Ovary (tissue), 3 donors: ENCODE results near the gene CCNQ.

Experiments used
- CTCF ChIP-seq, 3 donors: fragments of 450-650 bp in 2 of 3; fragments of 200-600 bp in 1 of 3; IDR thresholded peaks; one replicate each; pipeline versions ENCODE4 v1.5.1 to v1.8.0; 2016 to 2022; ENCODE audit warnings: antibody characterized with exemption in 3 of 3, mild to moderate bottlenecking in 1 of 3
- EP300 ChIP-seq: sonication (generic); formaldehyde crosslinking; IDR thresholded peaks from one replicate; pipeline ENCODE4 v1.6.1; 2017; ENCODE audit warnings: antibody characterized with exemption
- POLR2A ChIP-seq: fragments of 450-650 bp; IDR thresholded peaks from one replicate; pipeline ENCODE4 v1.6.1; 2017; ENCODE audit warnings: antibody characterized with exemption, mild to moderate bottlenecking, moderate library complexity
- donor health status: DM: no; HTN: no; CAD: no.

GRCh38 chrX:153538424-153538823 is 60.5 kb downstream of the CCNQ start:
- no peak for TF ChIP-seq CTCF (IDR thresholded peaks at IDR 0.05)
- TF ChIP-seq POLR2A, result no peak
- no peak for TF ChIP-seq EP300
